H9 (cell line): ENCODE data around the gene TLE6. TPM values are rescaled to one million over a fixed set of nuclear protein-coding genes. Genes with fewer than 3 reads are reported as not detected.

Experiments
- DNase-seq: peaks from one replicate; pipeline ENCODE4 v3.0.0-alpha.2; 2017
- H2AFZ ChIP-seq: one replicate; pipeline ENCODE4 v1.6.1; 2013; ENCODE audit warnings: mild to moderate bottlenecking, low read length, control low read depth, moderate library complexity
- H2AK5ac ChIP-seq: 2 replicates; pipeline ENCODE4 v1.6.1; 2013; ENCODE audit warnings: low read length, control low read depth, mixed read lengths; ENCODE audit not compliant: insufficient read length
- H2BK120ac ChIP-seq: one replicate; pipeline ENCODE4 v1.6.1; 2013; ENCODE audit warnings: low read depth, mild to moderate bottlenecking, low read length, control low read depth, inconsistent platforms; ENCODE audit not compliant: poor library complexity, severe bottlenecking
- H2BK12ac ChIP-seq: 2 replicates; pipeline ENCODE4 v1.6.1; 2013; ENCODE audit warnings: low read length, control low read depth, mixed read lengths, low read depth; ENCODE audit not compliant: insufficient read length
- H2BK15ac ChIP-seq: 2 replicates; pipeline ENCODE4 v1.6.1; 2013; ENCODE audit warnings: low read depth, low read length, control low read depth
- H2BK20ac ChIP-seq: one replicate; pipeline ENCODE4 v1.6.1; 2013; ENCODE audit warnings: low read depth, mild to moderate bottlenecking, low read length, control low read depth, inconsistent platforms; ENCODE audit not compliant: poor library complexity, severe bottlenecking
- H2BK5ac ChIP-seq: 2 replicates; pipeline ENCODE4 v1.6.1; 2013; ENCODE audit warnings: low read length, control low read depth, mixed read lengths; ENCODE audit not compliant: insufficient read length
- H3K14ac ChIP-seq: 2 replicates; pipeline ENCODE4 v1.6.1; 2013; ENCODE audit warnings: low read length, control low read depth; ENCODE audit not compliant: insufficient read depth
- H3K18ac ChIP-seq: 2 replicates; pipeline ENCODE4 v1.6.1; 2013; ENCODE audit warnings: low read depth, mild to moderate bottlenecking, mixed read lengths, low read length, control low read depth; ENCODE audit not compliant: insufficient read length
- H3K23ac ChIP-seq: 2 replicates; pipeline ENCODE4 v1.6.1; 2013; ENCODE audit warnings: low read length, control low read depth, mixed read lengths, low read depth; ENCODE audit not compliant: insufficient read length
- H3K23me2 ChIP-seq: 2 replicates; pipeline ENCODE4 v1.6.1; 2013; ENCODE audit warnings: low read depth, mild to moderate bottlenecking, mixed read lengths, low read length, control low read depth; ENCODE audit not compliant: insufficient read length, poor library complexity, severe bottlenecking
- H3K27ac ChIP-seq: 2 replicates; pipeline ENCODE4 v1.5.1; 2013; ENCODE audit warnings: low read length, control low read depth, mixed read lengths, low read depth; ENCODE audit not compliant: insufficient read length
- H3K27me3 ChIP-seq: 2 replicates; pipeline ENCODE4 v1.6.1; 2013; ENCODE audit warnings: low read length, control low read depth, inconsistent platforms; ENCODE audit not compliant: insufficient read depth
- H3K4ac ChIP-seq: 2 replicates; pipeline ENCODE4 v1.6.1; 2013; ENCODE audit warnings: low read depth, mild to moderate bottlenecking, control low read depth, inconsistent platforms, low read length, moderate library complexity
- H3K4me1 ChIP-seq: 2 replicates; pipeline ENCODE4 v1.6.1; 2013; ENCODE audit warnings: low read length, control low read depth, inconsistent platforms; ENCODE audit not compliant: insufficient read depth
- H3K4me2 ChIP-seq: 2 replicates; pipeline ENCODE4 v1.6.1; 2013; ENCODE audit warnings: low read length, control low read depth, mixed read lengths; ENCODE audit not compliant: insufficient read length, insufficient read depth
- H3K56ac ChIP-seq: 2 replicates; pipeline ENCODE4 v1.6.1; 2013; ENCODE audit warnings: low read depth, mild to moderate bottlenecking, mixed read lengths, low read length, control low read depth; ENCODE audit not compliant: insufficient read length
- H3K79me1 ChIP-seq: 2 replicates; pipeline ENCODE4 v1.6.1; 2013; ENCODE audit warnings: low read depth, mild to moderate bottlenecking, moderate library complexity, low read length, control low read depth, inconsistent platforms; ENCODE audit not compliant: insufficient read depth, poor library complexity, severe bottlenecking
- H3K79me2 ChIP-seq: 2 replicates; pipeline ENCODE4 v1.6.1; 2013; ENCODE audit warnings: low read length, control low read depth, inconsistent platforms; ENCODE audit not compliant: insufficient read depth
- H3K9ac ChIP-seq: 2 replicates; pipeline ENCODE4 v1.6.1; 2013; ENCODE audit warnings: low read length, control low read depth, mixed read lengths; ENCODE audit not compliant: insufficient read length; ENCODE audit errors: extremely low read depth
- H3K9me3 ChIP-seq: one replicate; pipeline ENCODE4 v1.6.1; 2013; ENCODE audit warnings: low read depth, low read length, inconsistent platforms; ENCODE audit not compliant: control insufficient read depth
- H3T11ph ChIP-seq: one replicate; pipeline ENCODE4 v1.6.1; 2013; ENCODE audit warnings: mild to moderate bottlenecking, low read length, control low read depth, inconsistent platforms
- H4K20me1 ChIP-seq: one replicate; pipeline ENCODE4 v1.6.1; 2013; ENCODE audit not compliant: control insufficient read depth, insufficient read length, insufficient read depth
- H4K5ac ChIP-seq: 2 replicates; pipeline ENCODE4 v1.6.1; 2013; ENCODE audit warnings: low read depth, mild to moderate bottlenecking, mixed read lengths, low read length, control low read depth; ENCODE audit not compliant: insufficient read length
- H4K8ac ChIP-seq: replicated peaks from 2 replicates; pipeline ENCODE4 v1.6.1; 2013; ENCODE audit warnings: low read length, control low read depth, mixed read lengths, low read depth; ENCODE audit not compliant: insufficient read length
- H4K91ac ChIP-seq: 2 replicates; pipeline ENCODE4 v1.6.1; 2013; ENCODE audit warnings: low read depth, mild to moderate bottlenecking, moderate library complexity, mixed read lengths, low read length, control low read depth; ENCODE audit not compliant: insufficient read length
- H3K27ac Mint-ChIP-seq, 3 experiments: 2 replicates in 2 of 3; 3 replicates in 1 of 3; pipeline ENCODE4 v1.8.0; 2020 to 2021; ENCODE audit warnings: mixed read lengths in 3 of 3, mild to moderate bottlenecking in 1 of 3, moderate library complexity in 1 of 3
- H3K27me3 Mint-ChIP-seq: 2 replicates; pipeline ENCODE4 v1.8.0; 2021; ENCODE audit warnings: low read depth, mild to moderate bottlenecking, moderate library complexity, mixed read lengths
- H3K36me3 Mint-ChIP-seq, 3 experiments: 2 replicates in 2 of 3; 3 replicates in 1 of 3; pipeline ENCODE4 v1.8.0; 2020 to 2021; ENCODE audit warnings: low read depth in 3 of 3, mixed read lengths in 3 of 3; ENCODE audit not compliant: insufficient read depth in 1 of 3
- H3K4me1 Mint-ChIP-seq, 2 experiments: 2 replicates each; pipeline ENCODE4 v1.8.0; 2020; ENCODE audit warnings: mixed read lengths in 2 of 2
- H3K4me3 Mint-ChIP-seq, 2 experiments: 2 replicates in 1 of 2; 3 replicates in 1 of 2; pipeline ENCODE4 v1.8.0; 2020 to 2021; ENCODE audit warnings: mild to moderate bottlenecking in 2 of 2, mixed read lengths in 2 of 2, moderate library complexity in 1 of 2
- H3K9me3 Mint-ChIP-seq, 2 experiments: 2 replicates in 1 of 2; 3 replicates in 1 of 2; pipeline ENCODE4 v1.8.0; 2020; ENCODE audit warnings: mild to moderate bottlenecking in 2 of 2, mixed read lengths in 2 of 2, moderate library complexity in 1 of 2
- CTCF ChIP-seq: fragments of 200-600 bp; sonication (generic); conservative IDR thresholded peaks from 3 replicates; pipeline ENCODE4 v1.8.0; 2021; ENCODE audit warnings: antibody characterized with exemption, mild to moderate bottlenecking
- WGBS: extraction: QIAGEN DNeasy Blood & Tissue Kit; methylation state at CpG from one replicate; pipeline ENCODE4 v1.1.7; 2013; ENCODE audit warnings: missing lambda C conversion rate, low lambda C conversion rate, mixed read lengths; ENCODE audit not compliant: insufficient read length; ENCODE audit errors: extremely low coverage; 5-methylcytosine and 5-hydroxymethylcytosine counted together
- total RNA-seq: library from RNA; stranded (reverse); gene quantifications from 2 replicates; pipeline ENCODE4 v1.2.1, GENCODE V29; 2021

Gene TLE6
- total RNA-seq, 1 experiment from 2014 or later = 1.7 TPM

- Histone ChIP-seq H3T11ph (no peak overlapping the region), H2AK5ac (no peak overlapping the region), H4K8ac (no peak overlapping the region), H3K79me1 (no peaks in the 10 kb centered on the region), H3K9ac (no peak overlapping the region), H3K9me3 (no peaks in the 10 kb centered on the region), H3K56ac (no peak overlapping the region), H2AFZ (no peak overlapping the region), H3K14ac (no peak overlapping the region), H4K20me1 (no peaks in the 10 kb centered on the region), H4K5ac (no peak overlapping the region), H3K4ac (no peak overlapping the region), H2BK5ac (no peak overlapping the region), H2BK120ac (no peak overlapping the region), H2BK15ac (no peak overlapping the region), H3K23me2 (peaks cover 5% of the 10 kb centered on the region), H3K79me2 (no peaks in the 10 kb centered on the region), H3K4me2 (peak overlapping the region; percentile 57), H3K4me1 (peaks cover 2% of the 10 kb centered on the region; the same call in 1 of the 2 replicates), H2BK20ac (no peak overlapping the region), H3K18ac (no peak overlapping the region), H4K91ac (no peak overlapping the region), H3K27me3 (no peaks in the 10 kb centered on the region), H3K27ac (no peak overlapping the region), H2BK12ac (no peak overlapping the region), H3K23ac (no peak overlapping the region)
- H3K4me3 Mint-ChIP-seq = peak overlapping the region; percentile 61 to 83
- no peak for TF ChIP-seq CTCF
- H3K27me3 Mint-ChIP-seq = peaks cover 89% of the 10 kb centered on the region
- no CpG with 5 or more reads among the region's 15 CpGs for WGBS
- no peaks in the 10 kb centered on the region; a peak in 1 of 7 replicates for H3K36me3 Mint-ChIP-seq
- H3K9me3 Mint-ChIP-seq = no peaks in the 10 kb centered on the region; a peak in 1 of 5 replicates
- DNase-seq = peak; percentile 50
- H3K4me1 Mint-ChIP-seq = peaks cover 24 to 31% of the 10 kb centered on the region in 2 experiments
- H3K27ac Mint-ChIP-seq = no peak overlapping the region
Measured at GRCh38 chr19:2976609-2977000, 759 bp upstream of the TLE6 start.
